Ovary (tissue), 9 donors: ENCODE results near the gene SGPL1. TPM values are rescaled to one million over a fixed set of nuclear protein-coding genes. Genes with fewer than 3 reads are reported as not detected.
A peak's percentile ranks its signal among the peaks of the same experiment; 100 is the strongest.

ENCODE experiments used
- DNase-seq, 5 donors: peaks; one replicate each; pipeline ENCODE4 v3.0.0-alpha.2; 2019 to 2020
- H3K27ac ChIP-seq, 2 donors: fragments of 200-600 bp; one replicate each; pipeline versions ENCODE4 v1.5.1 to v1.8.0; 2019 to 2022
- H3K27me3 ChIP-seq: fragments of 200-600 bp; one replicate; pipeline ENCODE4 v1.8.0; 2022
- H3K36me3 ChIP-seq: fragments of 200-600 bp; sonication (generic); one replicate; pipeline ENCODE4 v1.5.1; 2019
- H3K4me1 ChIP-seq: one replicate; pipeline ENCODE4 v1.8.1; 2013; ENCODE audit warnings: mild to moderate bottlenecking, moderate library complexity; ENCODE audit not compliant: insufficient read depth
- H3K4me3 ChIP-seq: fragments of 200-600 bp; sonication (generic); one replicate; pipeline ENCODE4 v1.5.1; 2017
- H3K9me3 ChIP-seq, 2 donors: fragments of 200-600 bp in 1 of 2; sonication (generic) in 1 of 2; one replicate each; pipeline versions ENCODE4 v1.5.1 to v1.8.1; 2013 to 2019; ENCODE audit warnings: mild to moderate bottlenecking in 1 of 2, moderate library complexity in 1 of 2
- EP300 ChIP-seq: sonication (generic); formaldehyde crosslinking; IDR thresholded peaks from one replicate; pipeline ENCODE4 v1.6.1; 2017; ENCODE audit warnings: antibody characterized with exemption
- POLR2A ChIP-seq: fragments of 450-650 bp; IDR thresholded peaks from one replicate; pipeline ENCODE4 v1.6.1; 2017; ENCODE audit warnings: antibody characterized with exemption, mild to moderate bottlenecking, moderate library complexity
- WGBS, 3 donors: extraction: QIAGEN DNeasy Blood & Tissue Kit in 1 of 3; methylation state at CpG; one replicate each; pipeline versions ENCODE4 v1.1.5 to v1.1.7; 2013 to 2017; 5-methylcytosine and 5-hydroxymethylcytosine counted together
- intact Hi-C, 4 donors: fragments of 100-400 bp; cut with DNase I; formaldehyde crosslinking; loops; one replicate each; pipeline versions ENCODE4 v1.11.0 to v1.15.1; 2022 to 2023
- polyA plus RNA-seq, 2 donors: library from polyadenylated mRNA; stranded (reverse); fragments of 200-250 nt in 1 of 2; fragments of 350-450 nt in 1 of 2; fragmentation: Illumina TruSeq in 1 of 2; extraction: RNeasy Lipid Tissue Mini Kit (QIAGEN cat#74804) in 1 of 2; gene quantifications; one replicate each; pipeline ENCODE4 v1.2.3, GENCODE V29; 2013 to 2014
- total RNA-seq, 7 donors: library from RNA; depleted of rRNA in 2 of 7; stranded (reverse); fragments of >200 nt in 2 of 7; fragmentation: NEBNext Ultra II Directional in 3 of 7; extraction: Animal tissue kit (Norgen Biotek cat#: 25700) in 3 of 7; gene quantifications; one replicate each; pipeline versions ENCODE4 v1.1.0 to v1.2.4, GENCODE V29; 2016 to 2023
- TF ChIP-seq, protein P1 (sequence below), 3 donors: fragments of 450-650 bp in 2 of 3; fragments of 200-600 bp in 1 of 3; IDR thresholded peaks; one replicate each; pipeline versions ENCODE4 v1.5.1 to v1.8.0; 2016 to 2022; ENCODE audit warnings: antibody characterized with exemption in 3 of 3, mild to moderate bottlenecking in 1 of 3
- donor health status: DM: no; HTN: no; CAD: no; lungs with moderate emphysema.
- donor health status: DM: no; HTN: no; CAD: no.
- donor health status: Bipolar disorder and iron deficiency.
- donor health status: DM: yes; HTN: yes; CAD: no.
- donor health status: DM: no; HTN: no; CAD: no.
- donor health status: DM: yes; HTN: yes; CAD: no.

SGPL1 gene
- total and polyA plus RNA-seq, 9 donors = 8.0 to 52.6 (median 30.8) TPM

DNA sequence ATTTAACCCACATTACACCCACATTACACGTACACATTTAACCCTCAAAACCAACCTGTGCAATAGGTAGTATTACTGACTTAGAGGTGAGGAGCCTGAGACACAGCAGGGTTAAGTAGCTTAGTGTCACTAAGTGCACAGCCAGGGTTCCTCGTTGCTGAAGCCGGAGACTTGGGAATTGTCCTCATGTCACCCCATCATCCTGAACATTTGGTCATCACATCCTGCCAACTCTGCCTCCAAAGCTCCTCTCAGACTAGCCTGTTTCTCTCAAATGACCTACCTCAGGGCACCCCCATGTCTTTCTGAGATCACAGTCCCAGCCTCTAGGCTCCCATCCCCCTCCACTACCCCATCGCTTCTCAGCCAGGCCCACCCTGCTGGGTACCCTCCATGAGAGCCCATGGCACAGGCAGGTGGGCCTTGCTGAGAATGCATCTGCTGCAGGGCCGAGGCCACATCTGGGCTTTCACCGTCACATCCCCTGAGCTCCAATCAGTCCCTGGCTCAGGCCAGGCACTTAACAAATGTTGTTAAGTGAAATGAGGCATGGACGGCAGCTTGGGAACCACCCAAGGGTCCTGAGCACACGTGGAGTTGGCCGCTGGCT, 93.7 kb downstream of the SGPL1 start:
- Histone ChIP-seq H3K27ac (no peak overlapping the region), H3K4me1 (no peaks in the 10 kb centered on the region), H3K4me3 (no peak overlapping the region), H3K27me3 (no peaks in the 10 kb centered on the region), H3K9me3 (no peaks in the 10 kb centered on the region), H3K36me3 (no peaks in the 10 kb centered on the region)
- peak in 1 of 5 donors; percentile 14 for DNase-seq
- TF ChIP-seq EP300 (no peak), POLR2A (no peak)
- TF ChIP-seq, protein P1, sequence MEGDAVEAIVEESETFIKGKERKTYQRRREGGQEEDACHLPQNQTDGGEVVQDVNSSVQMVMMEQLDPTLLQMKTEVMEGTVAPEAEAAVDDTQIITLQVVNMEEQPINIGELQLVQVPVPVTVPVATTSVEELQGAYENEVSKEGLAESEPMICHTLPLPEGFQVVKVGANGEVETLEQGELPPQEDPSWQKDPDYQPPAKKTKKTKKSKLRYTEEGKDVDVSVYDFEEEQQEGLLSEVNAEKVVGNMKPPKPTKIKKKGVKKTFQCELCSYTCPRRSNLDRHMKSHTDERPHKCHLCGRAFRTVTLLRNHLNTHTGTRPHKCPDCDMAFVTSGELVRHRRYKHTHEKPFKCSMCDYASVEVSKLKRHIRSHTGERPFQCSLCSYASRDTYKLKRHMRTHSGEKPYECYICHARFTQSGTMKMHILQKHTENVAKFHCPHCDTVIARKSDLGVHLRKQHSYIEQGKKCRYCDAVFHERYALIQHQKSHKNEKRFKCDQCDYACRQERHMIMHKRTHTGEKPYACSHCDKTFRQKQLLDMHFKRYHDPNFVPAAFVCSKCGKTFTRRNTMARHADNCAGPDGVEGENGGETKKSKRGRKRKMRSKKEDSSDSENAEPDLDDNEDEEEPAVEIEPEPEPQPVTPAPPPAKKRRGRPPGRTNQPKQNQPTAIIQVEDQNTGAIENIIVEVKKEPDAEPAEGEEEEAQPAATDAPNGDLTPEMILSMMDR (IDR thresholded peaks at IDR 0.05) = no peak
- intact Hi-C loops = loop anchor here in 1 of 4 donors (5.0 kb wide), 1 partner anchor 373 kb away; no protein-coding TSS in a partner anchor
- WGBS, 3 donors = 87 to 93% (median 88%) methylated on average over 9 of the region's 9 CpGs

DNA sequence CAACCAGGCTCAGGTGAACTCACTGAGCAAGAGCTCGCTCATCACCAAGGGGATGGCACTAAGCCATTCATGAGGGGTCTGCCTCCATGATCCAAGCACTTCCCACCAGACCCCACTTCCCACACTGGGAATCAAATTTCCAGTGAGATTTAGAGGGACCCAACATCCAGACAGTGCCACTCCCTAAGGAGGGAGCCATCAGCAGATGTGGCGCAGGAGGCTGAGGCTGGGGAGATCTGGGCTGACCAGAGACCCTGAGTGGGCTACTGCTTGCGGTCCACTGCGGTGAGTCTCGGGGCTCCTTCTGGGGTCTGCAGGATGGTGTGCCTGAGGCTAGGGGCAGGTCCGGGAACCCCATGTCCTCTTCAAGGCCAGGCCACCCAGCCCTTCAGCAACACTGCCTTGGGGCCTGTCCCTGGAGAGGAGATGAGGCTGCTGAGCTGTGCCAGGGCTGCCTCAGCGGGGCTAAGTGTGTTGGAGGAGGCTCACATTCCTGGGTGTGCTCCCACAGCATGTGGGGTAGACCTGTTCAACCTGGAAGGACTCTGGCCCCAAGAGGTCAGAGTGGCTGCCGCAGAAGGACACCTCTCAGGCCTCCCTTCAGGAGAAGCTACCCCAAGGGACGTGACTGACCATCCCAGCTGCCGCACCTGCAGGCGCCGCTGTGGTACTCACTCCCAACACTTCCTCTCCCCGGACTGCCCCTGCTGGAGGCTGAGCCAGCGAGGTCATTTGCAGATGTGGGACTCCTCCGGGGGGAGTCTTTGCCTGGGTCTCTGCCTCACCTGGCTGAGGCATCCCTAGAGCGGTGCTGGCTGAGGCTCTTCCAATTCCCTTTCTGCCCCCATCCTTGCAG, 95.0 kb downstream of the SGPL1 start:
- Histone ChIP-seq H3K4me3 (no peak overlapping the region), H3K4me1 (no peaks in the 10 kb centered on the region), H3K27me3 (no peaks in the 10 kb centered on the region), H3K9me3 (no peaks in the 10 kb centered on the region), H3K36me3 (no peaks in the 10 kb centered on the region), H3K27ac (no peak overlapping the region)
- intact Hi-C loops = no loop called here
- 85 to 90% (median 87%) methylated on average over 16 of the region's 16 CpGs for WGBS, 3 donors
- TF ChIP-seq, protein P1 (IDR thresholded peaks at IDR 0.05) = no peak
- TF ChIP-seq POLR2A = no peak
- no peak for TF ChIP-seq EP300
- peak in 1 of 5 donors; percentile 24 for DNase-seq

DNA sequence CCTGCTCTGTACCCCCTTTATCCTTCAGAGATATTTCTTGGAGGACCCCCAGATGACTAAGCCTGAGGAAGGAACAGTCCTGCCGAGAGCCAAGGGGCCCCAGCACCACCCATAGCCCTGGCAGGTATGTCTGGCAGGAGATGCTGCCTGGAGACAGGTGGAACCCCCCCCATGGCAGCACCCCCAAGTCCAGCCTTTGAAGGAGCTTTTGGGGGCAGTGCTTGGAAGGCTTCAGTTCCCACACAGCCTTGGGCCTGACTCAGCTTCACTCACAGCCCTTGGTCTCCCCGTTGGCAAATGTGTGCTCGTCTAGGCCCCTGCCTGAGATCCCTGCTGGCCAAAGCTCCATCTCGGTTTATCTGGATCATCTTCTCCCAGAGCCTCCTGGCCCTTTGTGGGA, 95.6 kb downstream of the SGPL1 start:
- Histone ChIP-seq H3K27ac (no peak overlapping the region), H3K27me3 (no peaks in the 10 kb centered on the region), H3K9me3 (no peaks in the 10 kb centered on the region), H3K36me3 (no peaks in the 10 kb centered on the region), H3K4me1 (no peaks in the 10 kb centered on the region), H3K4me3 (no peak overlapping the region)
- peak in 1 of 5 donors; percentile 15 for DNase-seq
- intact Hi-C loops = no loop called here
- 84 to 93% (median 86%) methylated on average over 4 of the region's 4 CpGs for WGBS, 3 donors
- TF ChIP-seq, protein P1 (IDR thresholded peaks at IDR 0.05) = no peak
- TF ChIP-seq POLR2A = no peak
- TF ChIP-seq EP300 = no peak

DNA sequence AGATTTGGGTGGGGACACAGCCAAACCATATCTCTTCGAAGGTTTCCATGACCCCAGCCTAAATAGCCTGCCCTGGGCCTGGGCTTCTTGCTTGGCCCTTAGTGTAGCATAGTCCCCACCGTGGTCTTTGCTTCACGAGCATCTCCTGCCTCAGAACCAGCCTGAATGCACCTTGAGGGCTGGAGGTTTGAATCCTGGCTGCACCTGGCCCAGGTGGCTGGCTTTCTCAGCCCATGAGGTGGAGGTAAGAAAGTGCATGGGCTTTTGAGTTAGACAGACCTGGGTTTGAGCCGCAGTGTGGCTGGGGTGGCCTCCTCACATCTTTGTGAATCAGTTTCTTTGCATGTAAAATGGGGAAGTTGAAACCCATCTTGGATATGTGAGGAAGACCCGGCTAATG, 96.8 kb downstream of the SGPL1 start:
- TF ChIP-seq POLR2A (no peak), EP300 (no peak)
- TF ChIP-seq, protein P1 (IDR thresholded peaks at IDR 0.05) = no peak
- no peaks in the 10 kb centered on the region for H3K36me3 ChIP-seq
- H3K27me3 ChIP-seq = no peaks in the 10 kb centered on the region
- WGBS, 3 donors = 84 to 89% (median 85%) methylated on average over 5 of the region's 5 CpGs
- no peak overlapping the region for H3K27ac ChIP-seq
- intact Hi-C loops = no loop called here
- peak in 1 of 5 donors; percentile 4 for DNase-seq
- no peaks in the 10 kb centered on the region for H3K4me1 ChIP-seq
- no peaks in the 10 kb centered on the region for H3K9me3 ChIP-seq
- no peak overlapping the region for H3K4me3 ChIP-seq
